ENCODE results near the gene RPS6KB2. TPM values are rescaled to one million over a fixed set of nuclear protein-coding genes. Genes with fewer than 3 reads are reported as not detected.

The RPS6KB2 gene
- total RNA-seq, 4 donors from 2014 or later = 34.0 to 51.0 (median 48.0) TPM

DNA sequence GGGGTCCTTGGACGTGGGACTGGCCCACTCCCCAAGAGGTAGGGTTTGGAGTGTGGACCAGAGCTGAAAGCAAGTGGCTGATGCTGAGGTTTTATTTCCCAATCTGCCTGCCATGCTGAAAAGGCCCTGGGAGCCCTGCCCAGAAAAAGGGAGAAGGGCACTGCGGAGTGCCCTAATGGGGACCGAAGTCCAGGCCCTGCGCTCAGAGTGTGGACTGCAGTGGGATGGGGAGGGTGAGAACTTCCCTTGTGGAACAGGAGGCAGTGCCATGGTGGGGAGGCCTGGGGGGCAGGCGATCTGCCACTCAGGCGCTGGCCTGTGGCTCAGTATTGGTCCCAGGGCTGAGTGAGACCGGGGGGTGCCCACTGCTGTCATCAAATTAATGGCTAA, 19.9 kb downstream of the RPS6KB2 start:
- no peak overlapping the region for H3K4me3 ChIP-seq
- H3K4me1 ChIP-seq = peaks cover 0 to 14% (median 14%) of the 10 kb centered on the region in 4 donors
- H3K36me3 ChIP-seq = no peaks in the 10 kb centered on the region
- no peak for DNase-seq (ENCODE audit: extremely low spot score)
- WGBS = 95% methylated on average over 7 of the region's 7 CpGs
- H3K9me3 ChIP-seq = no peaks in the 10 kb centered on the region
- intact Hi-C loops (cut with DNase I) = no loop called here
- H3K27me3 ChIP-seq = no peaks in the 10 kb centered on the region
- TF ChIP-seq POLR2A (IDR thresholded peaks at IDR 0.05; ENCODE audit: low read depth) = no peak
- no peak for TF ChIP-seq EP300 (IDR thresholded peaks at IDR 0.05)
- TF ChIP-seq, protein P1, sequence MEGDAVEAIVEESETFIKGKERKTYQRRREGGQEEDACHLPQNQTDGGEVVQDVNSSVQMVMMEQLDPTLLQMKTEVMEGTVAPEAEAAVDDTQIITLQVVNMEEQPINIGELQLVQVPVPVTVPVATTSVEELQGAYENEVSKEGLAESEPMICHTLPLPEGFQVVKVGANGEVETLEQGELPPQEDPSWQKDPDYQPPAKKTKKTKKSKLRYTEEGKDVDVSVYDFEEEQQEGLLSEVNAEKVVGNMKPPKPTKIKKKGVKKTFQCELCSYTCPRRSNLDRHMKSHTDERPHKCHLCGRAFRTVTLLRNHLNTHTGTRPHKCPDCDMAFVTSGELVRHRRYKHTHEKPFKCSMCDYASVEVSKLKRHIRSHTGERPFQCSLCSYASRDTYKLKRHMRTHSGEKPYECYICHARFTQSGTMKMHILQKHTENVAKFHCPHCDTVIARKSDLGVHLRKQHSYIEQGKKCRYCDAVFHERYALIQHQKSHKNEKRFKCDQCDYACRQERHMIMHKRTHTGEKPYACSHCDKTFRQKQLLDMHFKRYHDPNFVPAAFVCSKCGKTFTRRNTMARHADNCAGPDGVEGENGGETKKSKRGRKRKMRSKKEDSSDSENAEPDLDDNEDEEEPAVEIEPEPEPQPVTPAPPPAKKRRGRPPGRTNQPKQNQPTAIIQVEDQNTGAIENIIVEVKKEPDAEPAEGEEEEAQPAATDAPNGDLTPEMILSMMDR (IDR thresholded peaks at IDR 0.05) = no peak
- no peak for TF ChIP-seq POLR2AphosphoS5 (IDR thresholded peaks at IDR 0.05)
- H3K27ac ChIP-seq (replicated peaks in 1 of 4) = no peak overlapping the region

DNA sequence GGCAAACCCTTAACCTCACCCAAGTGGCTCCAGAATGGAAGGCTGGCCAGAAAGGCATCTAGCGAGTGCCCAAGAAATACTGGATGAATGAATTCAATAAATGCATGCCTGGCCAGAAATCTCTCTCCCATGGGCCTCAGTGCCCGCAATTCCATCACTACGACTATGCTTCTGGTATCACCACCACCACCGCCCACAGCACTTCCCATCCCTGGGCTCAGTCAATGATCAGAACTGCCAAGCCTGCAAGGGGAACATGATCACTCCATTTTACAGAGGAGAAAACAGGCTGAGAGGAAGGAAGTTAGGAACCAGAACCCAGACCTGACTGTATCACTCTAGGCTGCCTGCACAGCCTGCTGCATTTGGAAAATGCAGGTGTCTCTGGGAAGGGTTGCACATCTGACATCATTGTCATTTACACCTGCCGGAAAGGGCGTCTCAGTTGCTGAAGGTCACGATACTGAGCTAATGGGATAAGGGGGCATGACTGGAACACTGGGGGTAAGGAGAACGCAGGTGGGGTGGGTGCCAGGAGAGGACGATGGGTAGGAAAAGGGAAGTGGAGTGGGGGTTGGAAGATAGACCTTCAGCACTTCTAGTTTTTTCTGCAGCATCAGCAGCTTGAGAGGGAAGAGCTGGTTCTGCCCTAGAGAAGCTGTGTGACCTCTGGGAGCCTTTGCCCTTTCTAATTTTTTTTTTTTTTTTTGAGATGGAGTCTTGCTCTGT, 21.0 kb downstream of the RPS6KB2 start:
- Histone ChIP-seq H3K4me3 (no peak overlapping the region), H3K9me3 (no peaks in the 10 kb centered on the region), H3K27ac (replicated peaks in 1 of 4) (no peak overlapping the region), H3K4me1 (peaks cover 0 to 10% (median 8%) of the 10 kb centered on the region in 4 donors), H3K27me3 (no peaks in the 10 kb centered on the region), H3K36me3 (no peaks in the 10 kb centered on the region)
- no peak for DNase-seq (ENCODE audit: extremely low spot score)
- intact Hi-C loops (cut with DNase I) = no loop called here
- TF ChIP-seq, protein P1 (IDR thresholded peaks at IDR 0.05) = no peak
- TF ChIP-seq EP300 (IDR thresholded peaks at IDR 0.05) (no peak), POLR2A (IDR thresholded peaks at IDR 0.05; ENCODE audit: low read depth) (no peak), POLR2AphosphoS5 (IDR thresholded peaks at IDR 0.05) (no peak)
- 72% methylated on average over 9 of the region's 9 CpGs for WGBS

DNA sequence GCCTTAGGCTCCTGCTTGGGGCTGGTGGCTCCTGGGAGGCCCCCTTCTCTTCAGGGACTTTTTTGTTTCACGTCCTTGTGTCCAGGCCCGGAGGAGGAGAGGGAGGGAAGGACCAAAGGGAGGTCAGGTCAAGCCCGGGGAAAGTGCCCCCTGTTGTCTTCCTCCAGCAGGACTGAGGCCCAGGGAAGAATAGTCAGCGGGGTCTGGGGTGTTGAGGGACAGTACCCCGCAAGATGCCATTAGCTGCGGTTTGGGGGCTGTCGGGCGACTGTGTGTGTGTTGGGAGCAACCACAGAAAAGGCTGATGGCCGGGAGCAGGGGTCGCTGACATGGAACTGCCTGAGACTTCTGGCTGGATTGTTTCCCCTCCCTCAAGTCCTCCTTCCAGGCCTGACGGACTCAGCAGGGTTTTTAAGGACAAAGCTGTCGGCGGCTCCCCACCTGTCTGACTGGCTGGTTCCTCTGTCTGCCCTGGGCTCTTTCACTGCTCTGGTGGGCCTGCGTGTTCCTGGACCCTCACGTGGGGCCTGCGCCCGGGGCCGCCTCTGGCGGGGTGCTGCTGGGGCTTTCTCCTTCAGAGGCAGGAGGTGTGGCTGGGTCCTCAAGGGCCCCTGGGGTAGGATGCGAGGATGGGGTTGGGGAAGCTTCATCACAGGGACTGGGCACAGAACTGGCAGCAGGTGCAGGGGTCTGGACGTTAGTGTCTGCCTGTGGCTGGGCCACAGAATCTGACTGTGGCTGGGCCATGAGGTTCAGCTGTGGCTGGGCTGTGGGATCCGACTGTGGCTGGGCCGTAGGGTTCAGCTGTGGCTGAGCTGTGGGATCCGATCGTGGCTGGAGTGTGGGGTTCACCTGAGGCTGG, 22.7 kb downstream of the RPS6KB2 start:
- no peak for DNase-seq (ENCODE audit: extremely low spot score)
- Histone ChIP-seq H3K27ac (replicated peaks in 1 of 4) (no peak overlapping the region), H3K36me3 (no peaks in the 10 kb centered on the region), H3K27me3 (no peaks in the 10 kb centered on the region), H3K9me3 (no peaks in the 10 kb centered on the region), H3K4me1 (no peaks in the 10 kb centered on the region), H3K4me3 (no peak overlapping the region)
- TF ChIP-seq POLR2AphosphoS5 (IDR thresholded peaks at IDR 0.05) = no peak
- TF ChIP-seq, protein P1 (IDR thresholded peaks at IDR 0.05) = no peak
- no peak for TF ChIP-seq EP300 (IDR thresholded peaks at IDR 0.05)
- TF ChIP-seq POLR2A (IDR thresholded peaks at IDR 0.05; ENCODE audit: low read depth) = no peak
- 90% methylated on average over 17 of the region's 25 CpGs for WGBS
- intact Hi-C loops (cut with DNase I) = no loop called here

DNA sequence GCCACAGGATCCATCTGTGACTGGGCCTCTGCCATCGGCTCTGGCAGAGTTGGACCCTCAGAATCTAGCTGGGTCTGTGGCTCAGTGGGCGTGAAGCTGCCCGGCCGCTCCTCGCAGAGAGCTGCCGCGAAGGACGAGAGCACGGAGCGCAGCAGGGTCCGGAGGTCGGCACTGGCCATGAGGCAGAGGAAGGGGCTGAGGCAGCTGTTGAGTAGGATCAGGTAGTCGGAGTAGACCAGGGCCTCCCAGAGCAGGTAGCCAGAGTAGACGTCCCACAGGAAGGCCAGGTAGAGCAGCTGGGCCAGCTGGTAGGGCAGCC, 23.3 kb downstream of the RPS6KB2 start:
- H3K4me1 ChIP-seq = no peaks in the 10 kb centered on the region
- no peaks in the 10 kb centered on the region for H3K9me3 ChIP-seq
- TF ChIP-seq EP300 (IDR thresholded peaks at IDR 0.05) (no peak), POLR2AphosphoS5 (IDR thresholded peaks at IDR 0.05) (no peak), POLR2A (IDR thresholded peaks at IDR 0.05; ENCODE audit: low read depth) (no peak)
- TF ChIP-seq, protein P1 (IDR thresholded peaks at IDR 0.05) = no peak
- intact Hi-C loops (cut with DNase I) = no loop called here
- H3K27ac ChIP-seq (replicated peaks in 1 of 4) = peak overlapping the region in 1 of 4 donors; percentile 40
- no peak for DNase-seq (ENCODE audit: extremely low spot score)
- WGBS = 96% methylated on average over 12 of the region's 14 CpGs
- H3K27me3 ChIP-seq = no peaks in the 10 kb centered on the region
- no peak overlapping the region for H3K4me3 ChIP-seq
- no peaks in the 10 kb centered on the region for H3K36me3 ChIP-seq
